GDM1 (cell line): ENCODE measurements around the gene C20orf144.
"Not testable (repeated sequence)": the region's sequence is repeated elsewhere in the genome, so short reads cannot be mapped to it uniquely, and the experiment has no call there.

Experiments
- DNase-seq: peaks from one replicate; lab custom pipeline; 2025; lab: John Stamatoyannopoulos, UW

C20orf144 gene

DNA sequence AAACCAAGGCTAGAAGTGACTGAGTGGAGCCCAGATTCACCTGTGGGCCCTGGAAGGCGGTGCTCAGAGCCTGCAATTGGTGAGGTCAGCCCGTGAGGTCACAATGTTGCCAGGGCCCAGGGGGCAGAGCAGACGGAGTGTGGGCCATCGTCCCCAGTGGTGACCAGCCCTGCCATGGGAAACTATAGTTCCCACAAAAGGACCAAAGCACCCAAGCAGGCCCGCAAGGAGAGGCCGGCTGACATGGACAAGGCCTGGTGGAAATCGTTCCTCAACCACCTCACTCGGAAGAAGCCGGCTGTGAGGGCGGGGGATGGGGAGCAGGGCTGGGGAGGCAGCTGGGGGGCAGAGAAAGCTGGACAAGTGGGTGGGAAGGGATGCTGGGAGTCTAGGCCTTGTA lies at the start of gene C20orf144:
C20orf144 (plus strand) TSS at position 156 of the 400 bp plus-strand sequence; CDS start at position 175, 19 bp downstream.
- DNase-seq, result no peak

DNA sequence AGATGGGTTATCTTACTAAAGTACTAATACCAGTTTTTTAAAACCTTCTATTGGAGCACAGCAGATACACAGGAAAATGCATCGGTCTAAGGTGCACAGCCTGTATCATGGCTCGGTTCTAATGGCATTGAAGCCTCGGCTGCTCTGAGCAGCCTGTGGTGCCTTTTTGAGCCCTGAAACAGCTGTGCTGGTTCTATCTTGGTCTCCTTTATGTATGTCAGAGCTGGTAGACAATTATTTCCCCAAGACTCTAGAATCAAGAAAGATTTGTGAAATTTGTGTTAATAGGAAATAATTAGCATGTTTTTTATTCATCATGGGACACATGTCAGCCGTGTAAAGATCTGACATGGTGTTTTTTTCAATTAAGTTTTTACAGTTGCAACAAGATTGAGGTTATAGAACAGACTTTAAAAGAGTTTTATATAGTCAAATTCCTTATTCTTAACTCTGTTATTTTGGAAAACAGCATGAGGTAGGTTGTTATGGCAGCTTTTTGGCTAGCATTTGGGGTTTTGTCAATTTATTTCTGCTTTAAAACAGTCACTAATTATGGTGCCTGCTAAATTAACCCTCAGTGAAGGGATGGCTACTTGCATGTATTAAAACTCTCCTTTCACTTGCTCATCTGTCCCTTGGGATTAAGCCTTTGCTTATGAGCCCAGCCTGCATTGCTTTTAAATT lies 40.3 kb upstream of the C20orf144 start:
- no peak for DNase-seq

DNA sequence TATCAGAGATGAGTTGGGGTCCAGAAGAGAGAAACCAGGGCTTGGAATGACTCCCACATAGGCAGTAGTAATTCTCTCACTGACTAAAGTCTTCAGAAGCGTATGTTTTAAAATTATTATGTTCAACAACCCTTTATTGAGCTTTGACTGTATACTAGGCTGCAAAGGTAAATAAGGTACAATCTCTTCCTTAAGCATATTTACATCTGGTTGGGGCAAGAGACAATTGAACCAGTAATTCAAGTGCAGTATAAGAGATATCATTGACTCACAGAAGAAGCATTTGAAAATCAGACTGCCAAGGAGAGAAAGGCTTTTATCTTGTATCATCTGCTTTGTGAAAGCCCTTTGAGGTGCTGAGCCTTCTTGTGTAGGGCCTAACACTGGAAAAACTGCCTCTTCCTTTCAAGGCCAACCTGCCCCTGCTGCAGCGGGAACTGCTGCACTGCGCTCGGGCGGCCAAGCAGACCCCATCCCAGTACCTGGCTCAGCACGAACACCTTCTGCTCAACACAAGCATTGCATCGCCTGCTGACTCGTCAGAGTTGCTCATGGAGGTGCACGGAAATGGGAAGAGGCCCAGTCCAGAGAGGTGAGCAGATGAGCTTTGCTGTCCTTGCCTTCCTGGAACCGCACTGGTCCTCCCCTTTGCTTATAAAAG lies 39.3 kb upstream of the C20orf144 start:
- no peak for DNase-seq

DNA sequence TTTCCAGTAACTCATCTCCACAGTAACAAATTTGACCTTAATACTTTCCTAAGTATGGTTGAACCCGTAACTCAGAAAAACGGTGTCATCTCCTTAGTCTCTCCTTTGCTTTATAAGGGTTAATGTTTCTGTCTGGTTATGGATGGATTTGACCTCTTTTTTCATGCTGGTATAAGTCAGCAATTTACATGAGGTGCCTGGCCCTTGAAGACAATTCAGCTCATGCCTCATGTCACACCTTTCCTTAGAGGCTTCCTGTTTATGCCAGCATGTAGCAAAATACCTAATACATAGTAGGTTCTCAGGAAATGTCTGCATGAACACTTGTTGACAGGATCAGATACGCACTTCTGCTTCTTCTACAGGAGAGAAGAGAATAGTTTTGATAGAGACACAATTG lies 37.7 kb upstream of the C20orf144 start:
- no peak for DNase-seq

DNA sequence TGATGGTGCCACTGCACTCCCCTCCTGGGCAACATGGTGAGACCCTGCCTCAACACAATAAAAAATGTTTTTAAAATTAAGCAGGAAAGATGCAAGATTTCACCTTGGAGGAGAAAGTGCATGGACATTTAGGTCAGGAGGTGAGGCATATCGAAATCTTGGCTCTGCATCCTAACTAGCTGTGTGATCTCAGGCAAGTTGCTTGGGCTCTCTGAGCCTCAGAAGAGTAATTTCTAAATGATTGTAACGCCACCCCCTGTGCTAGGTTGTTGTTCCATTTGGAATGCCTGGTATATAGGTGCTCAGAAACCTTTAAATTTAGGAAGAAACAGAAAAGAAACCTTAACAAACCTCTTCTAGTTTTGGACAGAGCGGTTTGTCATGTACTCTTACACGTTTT lies 35.9 kb upstream of the C20orf144 start:
- no peak for DNase-seq

DNA sequence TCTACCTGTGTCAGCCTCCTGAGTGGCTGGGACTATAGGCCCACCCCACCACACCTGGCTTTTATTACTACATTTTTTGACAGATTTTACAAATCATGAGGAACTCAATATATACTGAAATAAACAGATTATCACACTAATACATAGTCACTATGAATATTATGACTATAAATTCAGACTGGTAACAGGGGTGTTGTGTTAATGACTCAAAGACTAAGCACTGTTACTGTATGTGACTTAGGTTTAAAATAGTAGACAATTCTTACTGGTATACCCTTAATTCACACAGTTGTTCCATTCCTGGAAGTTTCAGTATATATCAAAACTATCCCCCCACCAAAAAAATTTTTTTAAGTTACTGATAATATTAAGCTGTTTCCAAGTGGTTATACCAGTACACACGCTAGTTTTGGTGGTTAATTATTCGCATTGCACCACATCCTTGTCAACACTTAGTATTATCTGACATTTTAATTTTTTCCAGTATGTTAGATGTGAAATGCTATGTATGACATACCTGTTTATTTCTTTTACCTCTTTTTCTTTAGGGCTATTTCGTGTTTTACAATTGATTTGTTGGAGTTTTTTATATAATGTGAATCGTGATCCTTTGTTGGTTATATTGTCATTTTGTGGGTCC lies 34.4 kb upstream of the C20orf144 start:
- no peak for DNase-seq

DNA sequence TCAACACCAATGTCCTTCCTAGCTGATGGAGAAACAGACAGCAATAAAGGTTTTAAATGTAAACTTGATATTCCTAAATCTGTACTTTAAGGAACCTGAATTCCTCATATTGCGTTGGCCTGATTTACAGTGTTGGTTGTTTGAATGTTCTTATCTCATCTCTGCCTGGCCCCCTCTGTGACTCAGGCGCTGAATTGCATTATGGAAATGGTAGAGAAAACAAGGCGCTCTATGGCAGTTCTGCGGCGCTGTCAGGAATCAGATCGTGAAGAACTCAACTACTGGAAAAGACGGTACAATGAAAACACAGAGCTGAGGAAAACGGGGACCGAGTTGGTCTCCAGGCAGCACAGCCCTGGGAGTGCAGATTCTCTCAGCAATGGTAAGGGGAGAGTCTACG lies 32.6 kb upstream of the C20orf144 start:
- no peak for DNase-seq

DNA sequence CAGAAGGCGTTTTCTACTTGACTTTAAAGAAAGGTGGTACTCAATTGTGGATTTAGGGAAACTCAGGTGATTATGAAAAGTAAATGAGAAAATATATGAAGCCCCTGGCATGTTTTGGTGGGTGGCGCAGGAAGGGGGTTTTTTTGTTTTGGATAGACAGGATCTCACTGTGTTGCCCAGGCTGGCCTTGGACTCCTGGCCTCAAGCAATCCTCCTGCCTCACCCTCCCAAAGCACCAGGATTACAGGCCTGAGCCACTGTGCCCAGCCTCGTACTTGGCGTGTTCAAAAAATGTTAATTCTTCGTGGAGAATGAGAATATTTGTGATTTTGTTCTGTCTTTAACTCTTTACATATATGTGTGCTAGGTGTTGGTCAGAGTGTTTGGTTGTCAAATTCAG lies 32.1 kb upstream of the C20orf144 start:
- DNase-seq, result no peak

DNA sequence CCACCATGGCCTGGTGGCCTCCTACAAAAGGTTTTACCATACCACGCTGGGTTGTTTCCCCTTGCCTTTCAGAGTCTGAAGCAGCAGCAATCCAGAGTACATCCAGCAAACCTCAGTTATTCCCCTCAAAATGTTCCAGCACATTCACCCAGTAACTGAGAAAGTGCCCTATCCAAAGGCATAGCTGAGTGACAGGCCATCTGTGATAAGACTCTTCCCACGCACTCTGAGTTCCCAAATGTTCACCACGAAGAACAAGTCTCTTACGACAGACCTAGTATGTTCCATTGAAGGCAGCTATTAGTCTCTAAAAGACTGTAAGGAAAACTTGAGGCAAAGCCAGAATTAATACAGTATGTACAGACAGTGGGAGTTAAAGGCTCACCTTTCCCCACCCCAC lies 31.6 kb upstream of the C20orf144 start:
- no peak for DNase-seq

DNA sequence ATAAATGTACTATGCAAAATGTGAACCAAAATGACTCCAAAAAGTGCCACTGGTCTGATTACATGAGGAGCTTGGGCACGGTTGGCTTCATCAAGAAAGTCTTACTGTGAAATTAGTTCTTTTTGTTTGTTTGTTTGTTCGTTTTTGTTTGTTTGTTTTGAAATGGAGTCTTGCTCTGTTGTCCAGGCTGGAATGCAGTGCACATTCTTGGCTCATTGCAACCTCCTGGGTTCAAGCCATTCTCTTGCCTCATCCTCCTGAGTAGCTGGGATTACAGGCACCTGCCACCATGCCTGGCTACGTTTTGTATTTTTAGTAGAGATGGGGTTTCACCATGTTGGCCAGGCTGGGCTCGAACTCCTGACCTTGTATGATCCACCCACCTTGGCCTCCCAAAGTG lies 30.2 kb upstream of the C20orf144 start:
- not testable (repeated sequence) for DNase-seq

DNA sequence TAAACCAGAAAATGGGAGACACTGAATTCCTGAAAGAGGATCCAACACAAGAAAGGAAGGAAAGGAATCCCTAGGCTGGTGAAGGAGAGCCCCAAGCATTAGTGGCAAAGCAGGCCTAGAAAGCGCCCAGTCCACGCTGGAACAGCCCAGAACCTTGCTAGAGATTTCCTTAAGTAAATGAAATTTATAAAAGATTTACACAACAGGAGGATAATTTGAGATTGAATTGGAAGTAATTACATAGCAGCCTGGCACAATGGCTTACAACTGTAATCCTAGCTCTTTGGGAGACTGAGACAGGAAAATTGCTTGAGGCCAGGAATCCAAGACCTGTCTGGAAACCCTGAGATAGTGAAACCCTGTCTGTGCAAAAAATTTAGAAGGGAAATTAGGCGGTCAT lies 26.8 kb upstream of the C20orf144 start:
- DNase-seq, result no peak

DNA sequence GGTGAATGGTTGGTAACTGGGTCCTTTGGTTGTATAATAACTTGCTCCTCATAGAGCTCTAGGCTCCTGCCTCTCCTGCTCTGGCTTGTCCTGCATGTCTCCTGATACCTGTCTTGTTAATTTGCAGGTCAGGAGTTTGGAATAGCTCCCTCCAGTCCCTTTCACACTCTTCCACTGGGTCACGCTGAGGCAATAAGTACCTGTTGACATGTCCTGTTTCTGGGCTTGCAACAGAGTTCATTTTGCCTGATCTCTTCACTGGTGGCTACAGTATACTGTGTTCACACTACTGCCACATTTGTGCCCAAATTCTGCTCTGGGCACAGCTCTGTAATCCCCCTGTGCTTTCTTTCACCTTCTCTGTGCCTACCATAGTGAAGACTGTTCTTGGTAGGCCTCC lies 25.4 kb upstream of the C20orf144 start:
- no peak for DNase-seq

DNA sequence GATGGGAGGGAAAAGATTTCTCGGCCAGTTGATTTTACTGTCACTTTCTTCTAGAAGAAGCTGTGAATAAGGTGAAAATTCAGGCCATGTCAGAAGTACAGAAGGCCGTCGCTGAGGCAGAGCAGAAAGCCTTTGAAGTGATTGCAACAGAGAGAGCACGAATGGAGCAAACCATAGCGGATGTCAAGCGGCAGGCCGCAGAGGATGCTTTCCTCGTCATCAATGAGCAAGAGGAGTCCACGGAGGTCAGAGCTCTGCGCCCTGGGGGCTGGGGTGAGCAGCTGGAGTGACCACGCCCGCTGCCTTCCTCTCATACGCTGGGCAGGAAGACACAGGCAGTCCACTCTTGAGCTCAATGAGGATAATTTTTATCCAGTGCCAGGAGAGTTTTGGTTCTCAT lies 21.8 kb upstream of the C20orf144 start:
- DNase-seq, result no peak

DNA sequence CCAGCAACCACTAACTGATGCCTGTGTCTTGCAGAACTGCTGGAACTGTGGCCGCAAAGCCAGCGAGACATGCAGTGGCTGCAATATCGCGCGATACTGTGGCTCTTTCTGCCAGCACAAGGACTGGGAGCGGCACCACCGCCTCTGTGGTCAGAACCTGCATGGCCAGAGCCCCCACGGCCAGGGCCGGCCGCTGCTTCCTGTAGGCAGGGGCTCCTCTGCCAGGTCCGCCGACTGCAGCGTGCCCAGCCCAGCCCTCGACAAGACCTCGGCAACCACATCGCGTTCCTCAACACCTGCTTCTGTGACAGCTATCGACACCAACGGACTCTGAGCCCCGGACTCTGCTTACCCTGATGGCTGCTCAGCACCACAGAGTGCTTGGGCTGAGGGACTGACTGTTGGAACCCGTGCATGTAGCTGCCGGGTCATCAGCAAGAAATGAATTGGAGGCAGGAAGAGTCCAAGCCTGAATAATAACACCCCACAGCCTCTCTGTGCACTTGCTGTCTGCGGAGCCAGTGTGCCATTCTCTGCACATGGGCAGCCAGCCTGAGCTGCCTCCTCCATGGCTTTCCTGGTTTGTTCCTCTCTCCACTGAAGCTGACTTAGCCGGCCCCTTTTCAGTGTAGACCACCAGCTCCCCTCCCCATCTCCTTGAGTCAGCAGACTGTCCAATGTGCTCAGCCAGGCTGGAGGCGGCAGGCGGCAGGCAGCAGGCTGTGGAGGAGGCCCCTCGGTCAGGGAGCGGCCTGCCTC lies 17.6 kb upstream of the C20orf144 start:
- no peak for DNase-seq

DNA sequence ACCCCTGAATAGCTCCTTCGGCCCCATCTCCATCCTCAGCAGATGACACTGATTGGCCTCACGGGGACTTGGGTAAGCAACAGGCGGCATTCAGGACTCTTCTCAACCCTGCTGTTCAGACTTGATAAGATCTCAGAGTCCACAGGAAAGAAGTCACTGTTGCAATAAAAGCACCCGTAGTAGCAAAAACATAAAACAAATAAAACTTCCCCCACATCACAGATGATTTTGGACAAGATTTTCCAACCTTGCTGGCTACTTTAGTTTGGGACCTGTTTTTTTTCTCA lies 17.1 kb upstream of the C20orf144 start:
- no peak for DNase-seq

DNA sequence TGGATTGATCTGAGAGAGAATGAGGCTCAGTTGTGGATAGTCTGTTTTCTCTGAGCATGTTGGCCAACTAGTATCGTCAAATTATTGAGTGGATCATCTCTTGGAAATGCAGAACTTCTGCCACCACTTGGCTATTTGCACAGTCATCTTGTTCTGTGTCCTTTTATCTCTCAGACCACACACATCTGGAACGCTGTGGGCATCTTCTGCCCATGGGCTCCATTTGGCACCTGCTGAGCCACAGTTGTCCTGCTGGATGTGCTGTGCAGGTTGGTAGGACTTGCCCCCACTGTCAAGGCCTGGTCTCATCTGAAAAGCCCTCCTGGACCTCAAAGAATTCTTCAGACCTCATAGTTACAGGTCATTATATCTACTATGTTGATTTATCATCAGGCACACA lies 16.7 kb upstream of the C20orf144 start:
- DNase-seq, result no peak

DNA sequence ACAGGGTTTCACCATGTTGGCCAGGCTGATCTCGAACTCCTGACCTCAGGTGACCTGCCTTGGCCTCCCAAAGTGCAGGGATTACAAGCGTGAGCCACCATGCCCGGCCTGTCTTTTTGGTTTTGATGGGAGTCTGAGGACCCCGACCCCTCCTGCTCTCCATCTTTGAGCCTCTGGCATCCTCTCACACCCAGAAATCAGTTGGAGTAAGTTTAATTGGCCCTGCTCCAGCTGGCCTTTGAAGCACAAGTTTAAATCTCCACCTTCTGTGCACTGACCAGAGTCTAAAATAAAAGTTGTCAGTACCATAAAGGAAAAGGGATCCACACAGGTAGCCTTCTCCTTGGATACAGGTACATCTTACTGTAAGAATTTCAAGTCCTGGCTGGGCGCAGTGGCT lies 15.9 kb upstream of the C20orf144 start:
- no peak for DNase-seq

DNA sequence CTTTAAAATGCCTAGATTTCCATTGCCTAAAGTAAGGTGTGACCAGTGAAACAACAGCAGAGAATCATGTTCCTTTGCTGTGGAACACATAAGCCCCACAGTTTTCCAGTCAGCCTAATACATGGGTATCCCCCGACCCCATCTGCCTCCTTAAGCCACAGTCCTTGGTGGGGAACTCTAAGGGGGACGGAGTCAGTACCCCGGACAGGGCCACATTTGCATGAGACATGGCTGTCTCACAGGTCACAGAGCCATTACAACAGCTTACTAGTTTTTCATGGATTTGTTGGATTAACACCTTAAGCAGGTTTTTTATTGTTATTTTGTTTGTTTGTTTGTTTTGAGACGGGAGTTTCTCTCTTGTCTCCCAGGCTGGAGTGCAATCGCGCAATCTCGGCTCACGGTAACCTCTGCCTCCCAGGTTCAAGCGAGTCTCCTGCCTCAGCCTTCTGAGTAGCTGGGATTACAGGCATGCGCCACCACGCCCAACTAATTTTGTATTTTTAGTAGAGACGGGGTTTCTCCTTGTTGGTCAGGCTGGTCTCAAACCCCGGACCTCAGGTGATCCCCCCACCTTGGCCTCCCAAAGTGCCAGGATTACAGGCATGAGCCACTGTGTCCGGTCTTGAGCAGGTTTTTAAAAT lies 15.0 kb upstream of the C20orf144 start:
- not testable (repeated sequence) for DNase-seq

DNA sequence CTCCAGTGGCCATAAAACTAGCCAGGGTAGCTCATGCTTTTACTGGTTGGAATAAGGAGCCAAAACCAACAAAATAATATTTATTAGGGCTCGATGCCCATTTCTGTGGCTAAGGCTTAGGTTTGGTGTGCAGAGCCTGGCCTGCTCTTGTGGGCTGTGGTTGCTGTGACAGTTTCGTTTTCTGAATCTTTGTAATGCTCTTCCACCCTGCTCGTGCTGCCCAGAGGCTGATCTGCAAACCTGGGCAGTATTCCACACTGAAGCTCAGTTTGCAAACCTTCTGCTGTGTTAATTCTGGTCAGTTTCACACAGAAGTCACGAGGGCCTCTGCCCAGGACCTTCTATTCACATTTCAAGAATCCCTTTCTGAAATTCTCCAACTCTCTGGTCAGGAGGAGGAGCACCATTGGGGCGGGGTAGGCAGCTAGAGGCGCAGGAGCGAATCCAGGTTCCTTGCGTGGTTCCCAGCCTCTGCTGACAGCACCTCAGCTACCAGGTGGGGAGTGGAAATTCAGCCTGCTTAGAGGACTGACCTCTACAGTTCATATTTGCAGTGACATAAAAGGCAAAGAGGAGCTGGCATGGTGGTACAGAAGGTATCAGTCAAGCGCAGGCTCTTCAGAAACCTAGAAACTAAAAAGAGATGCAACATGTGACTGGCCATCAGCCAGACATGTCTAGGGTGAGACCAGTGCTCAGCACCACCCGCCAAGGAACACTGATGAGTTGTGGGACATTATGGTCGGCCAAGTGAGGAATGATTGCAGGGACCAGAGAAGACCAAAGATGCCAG lies 14.3 kb upstream of the C20orf144 start:
- DNase-seq, result no peak

DNA sequence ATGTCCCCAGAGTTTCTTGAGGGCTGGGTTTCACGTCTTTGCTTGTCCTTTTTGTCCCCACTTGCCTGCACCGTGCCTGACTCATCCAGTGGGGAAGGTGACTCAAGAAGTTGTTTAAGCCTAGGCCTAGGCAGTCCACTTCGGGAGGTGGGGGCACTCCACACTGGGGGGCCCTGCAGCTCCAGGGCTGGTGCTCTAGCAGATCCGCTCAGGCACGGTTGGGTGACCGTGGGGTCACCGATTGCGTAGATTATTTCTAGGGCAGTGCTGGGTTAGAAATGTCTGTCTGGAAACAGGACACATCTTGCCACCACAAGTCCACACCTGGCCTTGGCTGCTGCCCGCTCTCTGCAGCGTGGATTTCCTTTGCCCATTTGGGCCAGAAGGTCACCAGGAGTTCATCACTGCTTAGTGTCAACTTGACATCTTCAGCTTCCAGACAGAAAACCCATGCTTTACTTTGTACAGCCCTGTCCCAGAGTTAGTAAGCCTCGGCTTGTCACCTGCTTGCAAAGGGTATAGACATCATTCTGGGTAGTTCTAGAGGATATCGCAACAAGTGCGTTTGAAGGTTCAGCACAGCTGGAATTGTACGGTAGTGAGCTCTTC lies 13.6 kb upstream of the C20orf144 start:
- no peak for DNase-seq

DNA sequence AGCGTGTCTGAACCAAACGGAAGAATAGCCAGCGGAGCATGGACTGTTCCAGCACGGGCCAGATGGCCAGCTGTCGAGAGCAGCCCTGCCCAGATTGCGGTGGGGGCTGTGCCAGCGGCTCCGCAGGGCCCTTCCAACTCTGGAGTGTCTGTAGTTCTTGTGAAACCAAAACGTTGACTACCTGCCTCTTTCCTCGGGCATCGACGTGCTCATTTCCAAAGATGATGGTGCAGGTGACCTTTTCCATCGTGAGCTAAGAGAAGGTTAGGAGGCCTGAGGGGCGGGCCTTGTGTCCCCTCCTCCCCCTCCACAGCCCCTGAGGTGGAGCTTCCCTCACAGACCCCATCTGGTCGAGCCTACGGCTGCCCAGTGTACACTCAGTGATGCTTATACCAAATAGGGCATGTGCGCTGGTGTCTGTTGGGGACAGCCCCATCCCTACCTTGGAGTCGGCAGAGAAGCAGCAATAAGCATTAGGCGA lies 12.9 kb upstream of the C20orf144 start:
- DNase-seq, result no peak
